Umbilical cord (tissue), 2 donors: ENCODE measurements around the gene WT1. TPM values are rescaled to one million over a fixed set of nuclear protein-coding genes. Genes with fewer than 3 reads are reported as not detected.
A peak's percentile ranks its signal among the peaks of the same experiment; 100 is the strongest.

ENCODE experiments used
- DNase-seq: peaks from one replicate; pipeline ENCODE4 v3.0.0-alpha.2; 2015; ENCODE audit warnings: low spot score
- total RNA-seq: library from RNA; depleted of rRNA; stranded (reverse); fragments of >200 nt; gene quantifications from one replicate; pipeline ENCODE4 v1.2.3, GENCODE V29; 2014; ENCODE audit warnings: low replicate concordance; ENCODE audit not compliant: insufficient read depth

Gene WT1
- total RNA-seq, 1 donor from 2014 or later: 0.48 TPM

DNA sequence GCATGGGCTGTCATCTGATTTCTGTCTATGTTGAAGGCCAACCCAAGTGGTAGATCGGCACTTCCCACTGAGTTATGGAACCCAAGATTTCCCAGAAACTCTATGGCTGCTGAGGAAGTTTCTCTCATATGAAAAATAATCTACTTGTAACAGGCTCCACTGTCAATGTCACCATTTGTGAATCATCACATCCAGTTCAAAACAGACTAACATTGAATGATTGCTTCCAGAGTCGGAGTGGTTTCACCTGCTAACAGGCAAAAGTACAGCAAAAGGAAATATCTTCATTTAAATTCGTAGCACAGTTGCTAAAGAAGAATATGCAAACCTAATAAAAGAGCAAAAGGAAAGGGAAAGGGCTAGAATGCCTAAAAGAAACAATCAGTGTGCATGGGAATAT lies 12.8 kb downstream of the WT1 start:
- DNase-seq: no peak

DNA sequence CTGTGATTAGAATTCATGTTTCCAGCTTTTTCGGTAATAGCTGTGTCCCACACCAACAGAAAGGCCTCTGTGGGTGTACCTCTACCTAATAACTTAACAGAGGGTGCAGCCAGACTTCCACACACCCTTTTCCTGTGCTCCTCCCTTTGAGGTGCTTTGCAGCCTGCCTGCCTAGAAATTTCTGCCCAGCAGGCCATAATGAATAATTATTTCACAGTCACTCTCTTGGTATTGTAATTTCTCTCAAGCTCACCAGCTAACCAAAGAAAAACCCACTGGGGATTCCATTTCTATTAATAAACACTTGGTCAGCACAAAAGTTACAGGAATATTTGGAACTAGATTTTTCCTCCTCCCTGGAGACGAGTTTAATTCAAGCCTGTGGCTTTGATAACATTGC lies 13.3 kb downstream of the WT1 start:
- DNase-seq: no peak

DNA sequence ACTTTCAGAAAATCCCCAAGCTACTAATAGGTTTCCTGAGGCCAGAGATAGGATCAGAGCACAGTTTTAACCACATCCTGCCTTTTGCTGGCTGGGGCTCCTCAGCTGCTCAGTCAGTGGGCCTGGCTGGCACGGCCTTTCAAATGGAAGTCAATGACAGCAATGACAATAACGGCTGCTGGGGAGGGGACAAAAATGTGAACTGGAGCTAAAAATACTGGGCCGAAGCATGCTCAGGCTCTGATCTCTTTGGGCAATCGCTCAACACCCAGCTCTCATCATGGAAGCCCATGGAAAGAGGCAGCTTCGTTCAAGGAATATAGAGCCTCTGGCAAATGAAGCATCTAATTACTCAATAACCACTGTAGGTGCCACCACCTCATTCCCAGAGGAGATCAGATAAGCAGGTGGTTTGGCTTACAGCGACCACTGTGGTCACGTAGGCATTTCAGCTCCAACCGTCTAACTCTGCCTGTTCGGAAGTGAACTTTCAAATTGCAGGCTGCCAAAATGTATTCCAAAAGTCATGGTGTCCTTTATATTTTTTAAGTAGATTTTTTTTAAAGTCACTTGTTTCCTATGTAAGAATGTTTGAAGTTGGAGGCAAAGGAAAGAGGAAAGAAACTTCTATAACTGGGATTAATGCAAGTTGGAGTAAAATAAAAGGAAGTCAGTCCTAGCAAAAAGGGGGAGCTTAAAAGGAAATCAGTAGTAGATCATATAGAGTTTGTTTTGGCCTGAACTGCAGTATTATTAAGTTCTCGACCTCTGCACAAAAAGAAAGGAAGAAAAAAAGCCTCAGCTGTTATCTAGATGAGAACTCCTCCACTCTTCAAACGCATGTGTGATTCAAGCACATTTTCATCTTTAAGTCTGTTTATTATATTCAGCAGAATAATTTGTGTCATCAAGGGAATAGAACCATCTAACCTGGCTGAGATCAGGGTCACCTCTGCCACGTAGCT lies 14.1 kb downstream of the WT1 start:
- no peak for DNase-seq

DNA sequence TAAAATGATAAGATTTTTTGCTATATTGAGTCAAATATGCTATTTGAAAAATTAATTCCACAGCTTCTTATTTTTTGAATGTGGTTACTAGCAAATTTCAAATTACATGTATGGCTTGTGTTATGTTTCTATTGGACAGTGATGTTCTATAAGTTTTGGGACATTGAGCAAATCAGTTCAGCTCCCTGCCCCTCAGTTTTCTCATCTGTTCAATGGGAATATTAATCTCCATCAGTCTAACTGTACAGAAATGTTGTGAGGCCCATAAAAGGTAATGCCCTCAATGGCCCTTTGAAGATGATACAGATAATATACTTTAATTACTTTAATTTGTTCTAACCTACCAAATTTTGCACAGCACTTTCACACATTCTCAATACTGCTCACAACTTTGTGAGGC lies 15.2 kb downstream of the WT1 start:
- no peak for DNase-seq

DNA sequence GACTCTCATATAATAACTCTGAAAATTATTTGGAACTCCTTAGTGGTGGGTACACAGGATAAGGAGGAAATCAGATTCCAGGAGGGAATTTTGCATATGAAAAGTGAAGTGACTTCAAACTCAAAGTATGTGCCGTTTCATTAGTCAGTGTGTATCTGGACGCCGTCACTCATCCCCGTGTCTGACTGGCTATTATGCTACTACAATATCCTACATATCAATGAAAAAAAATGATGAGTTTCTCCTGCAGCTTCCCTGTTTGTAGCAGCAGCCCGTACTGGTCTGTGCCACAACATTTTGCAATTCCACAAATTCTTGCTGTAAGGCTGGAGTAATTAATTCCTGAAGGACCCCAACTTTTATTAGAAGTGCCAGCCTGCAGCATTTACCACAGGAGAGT lies 16.5 kb downstream of the WT1 start:
- no peak for DNase-seq

DNA sequence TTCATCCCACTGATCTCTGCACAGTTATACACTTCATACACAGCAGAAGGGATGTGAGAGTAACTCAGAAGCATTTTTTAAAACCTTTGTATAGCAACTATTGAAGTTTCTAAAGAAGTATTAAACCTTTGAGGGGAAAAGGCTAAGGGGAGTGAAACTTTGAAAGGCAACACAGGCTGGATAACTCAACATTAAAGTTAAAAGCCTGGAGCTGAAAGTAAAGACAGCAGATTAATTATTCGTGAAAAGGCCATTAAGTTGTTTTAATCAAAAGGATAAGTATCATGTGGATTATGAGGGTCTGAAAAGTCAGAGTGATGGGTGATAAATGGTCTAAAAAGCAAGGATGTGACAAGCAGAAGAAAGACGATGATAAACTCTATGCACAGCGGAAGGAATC lies 17.5 kb downstream of the WT1 start:
- no peak for DNase-seq

DNA sequence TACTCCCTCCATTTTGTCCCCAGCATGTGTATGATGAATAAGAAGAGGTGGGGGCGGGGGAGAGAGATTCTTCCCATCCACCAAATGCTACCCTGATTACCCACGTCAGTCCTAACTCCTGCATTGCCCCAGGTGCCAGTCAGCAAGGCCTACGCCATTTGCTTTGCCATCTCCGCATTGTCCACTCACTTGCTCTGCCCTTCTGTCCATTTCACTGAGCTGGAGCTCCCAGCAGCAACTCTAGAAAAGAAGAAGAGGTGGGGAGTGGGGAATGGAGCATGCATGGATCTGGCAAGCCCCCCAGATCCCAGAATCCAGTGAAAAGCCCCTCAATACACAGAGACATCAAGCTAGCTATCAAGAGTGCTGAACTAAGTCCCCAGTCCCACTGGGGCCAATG lies 19.0 kb downstream of the WT1 start:
- DNase-seq: no peak

DNA sequence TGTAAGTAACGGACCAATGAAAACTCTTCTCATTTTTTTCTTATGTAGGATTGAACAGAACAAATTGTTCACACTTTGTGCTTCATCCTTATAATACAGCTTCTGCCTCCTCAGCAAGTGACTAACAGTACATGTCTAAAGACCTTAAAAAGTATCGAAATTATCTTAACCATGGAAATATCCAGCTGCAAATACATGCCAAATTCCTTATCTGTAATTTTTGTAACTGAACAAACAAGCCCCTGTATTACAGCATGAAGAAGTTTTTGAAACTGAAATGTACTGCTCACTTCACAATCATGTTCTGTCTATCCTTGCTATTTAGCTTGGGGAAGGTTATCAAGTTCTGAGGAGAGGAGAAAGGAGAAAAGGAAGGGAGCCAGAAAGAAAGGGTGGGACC lies 20.4 kb downstream of the WT1 start:
- DNase-seq: no peak

DNA sequence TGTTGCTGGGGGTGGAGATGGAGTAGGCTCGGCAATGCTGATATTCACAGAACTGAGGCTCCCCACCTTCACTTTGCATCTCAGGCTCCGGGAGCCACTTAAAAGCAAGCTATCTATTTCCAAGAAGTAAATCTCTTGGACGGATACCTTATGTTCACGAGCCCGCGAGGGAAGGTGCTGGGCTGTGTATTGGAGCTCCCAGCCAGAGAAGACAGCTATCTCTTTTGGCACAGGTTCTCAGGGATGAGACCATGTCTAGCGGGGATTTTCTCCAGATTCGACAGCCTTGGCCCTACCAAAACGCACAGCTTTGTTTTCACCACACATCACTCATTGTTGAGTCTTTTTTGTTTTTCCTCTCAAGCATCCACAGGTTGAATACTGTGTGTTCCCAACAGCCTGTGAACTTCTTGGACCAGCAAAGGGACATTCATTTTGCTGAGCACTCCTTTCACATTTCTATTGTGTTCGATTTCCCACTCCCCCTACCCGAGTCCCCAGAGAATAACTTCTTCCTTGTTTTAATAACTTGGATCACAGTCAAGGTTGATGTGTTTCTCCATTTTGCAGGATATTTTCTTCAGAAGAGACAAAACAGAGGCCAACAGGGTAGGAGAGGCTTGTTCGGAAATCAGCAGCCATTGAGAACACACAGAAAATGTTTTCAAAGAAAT lies 23.3 kb downstream of the WT1 start:
- no peak for DNase-seq

DNA sequence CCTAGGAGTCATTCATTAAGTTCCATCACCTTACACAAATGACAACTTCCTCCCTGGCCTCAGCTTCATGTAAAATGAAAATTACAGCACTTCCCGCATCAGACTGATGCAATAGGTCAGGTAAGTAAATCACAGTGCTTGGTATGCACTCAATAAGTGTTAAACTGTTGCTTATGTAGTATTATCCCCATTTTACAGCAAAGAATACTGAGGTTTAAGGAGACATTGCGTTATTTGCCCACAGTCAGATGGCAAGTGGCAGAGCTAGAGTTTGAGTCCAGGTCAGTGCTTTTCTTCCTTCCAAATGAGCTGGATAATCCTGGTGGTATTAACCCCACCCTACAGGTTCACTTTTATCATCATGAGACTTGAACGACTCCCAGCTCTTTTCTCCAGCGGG lies 29.7 kb downstream of the WT1 start:
- DNase-seq: no peak

DNA sequence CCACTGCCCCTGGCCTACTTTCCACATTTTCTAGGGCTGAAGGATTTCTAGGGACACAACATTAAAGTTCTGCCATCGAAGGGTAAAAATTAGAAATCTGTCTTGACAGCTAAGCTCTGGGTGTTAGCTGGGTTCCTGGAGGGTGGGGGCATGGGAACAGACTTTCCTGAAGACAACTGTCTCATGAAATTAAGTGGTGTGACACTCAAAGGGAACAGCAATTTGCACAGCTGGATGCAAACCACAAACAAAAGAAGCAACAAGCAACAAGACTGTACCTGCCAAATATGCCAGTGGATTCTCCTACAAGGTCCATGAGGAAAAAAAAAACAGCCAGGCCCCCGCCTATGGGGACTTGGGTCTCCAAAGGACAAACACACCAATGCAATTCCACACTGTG lies 32.5 kb downstream of the WT1 start:
- no peak for DNase-seq

DNA sequence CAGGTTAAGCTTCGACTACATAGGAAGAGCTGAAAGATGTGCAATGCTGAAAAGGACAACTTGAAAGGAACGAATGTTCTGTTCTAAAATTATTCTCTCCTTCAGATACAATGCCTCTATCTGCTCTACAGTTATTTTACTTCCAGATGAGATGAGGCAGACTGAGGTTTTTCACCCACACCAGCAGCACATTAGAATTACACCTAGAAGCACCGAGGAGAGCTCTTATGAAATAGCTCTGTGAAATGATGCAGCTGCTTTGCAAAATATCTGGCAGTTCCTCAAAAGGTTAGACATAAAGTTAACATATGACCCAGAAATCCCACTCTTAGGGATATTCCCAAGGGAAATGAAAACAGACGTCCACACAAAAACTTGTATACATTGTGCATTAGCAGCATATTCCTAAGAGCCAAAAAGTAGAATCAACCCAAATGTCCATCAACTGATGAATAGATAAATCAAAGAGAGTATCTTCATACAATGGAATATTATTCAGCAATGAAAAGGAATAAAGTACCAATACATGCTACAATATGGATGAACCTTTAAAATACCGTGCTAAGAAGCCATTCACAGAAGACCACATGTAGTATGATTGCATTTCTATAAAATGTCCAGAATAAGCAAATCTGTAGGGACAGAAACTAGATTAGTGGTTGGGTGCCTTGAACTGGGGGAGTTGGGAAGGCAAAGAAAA lies 34.5 kb downstream of the WT1 start:
- DNase-seq: no peak

DNA sequence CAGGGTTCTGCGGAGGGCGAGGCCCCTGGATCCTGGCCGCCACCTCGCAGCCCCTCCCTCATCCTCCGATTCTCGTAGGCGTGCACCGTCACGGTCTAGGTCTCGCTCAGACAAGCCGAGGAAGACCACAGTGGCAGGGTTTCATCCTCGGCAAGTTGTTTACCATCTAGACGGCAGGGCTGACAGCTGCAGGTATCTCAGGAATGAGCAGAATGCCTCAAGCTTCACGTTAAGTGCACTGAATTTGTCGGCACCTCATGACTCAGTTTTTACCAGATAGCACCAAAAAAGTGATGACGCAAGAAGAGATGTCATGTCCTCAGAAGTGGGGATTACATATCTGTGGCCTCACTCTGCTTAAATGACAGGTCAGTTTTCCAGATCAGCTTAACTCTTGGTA lies 35.1 kb downstream of the WT1 start:
- peak; percentile 68 for DNase-seq

DNA sequence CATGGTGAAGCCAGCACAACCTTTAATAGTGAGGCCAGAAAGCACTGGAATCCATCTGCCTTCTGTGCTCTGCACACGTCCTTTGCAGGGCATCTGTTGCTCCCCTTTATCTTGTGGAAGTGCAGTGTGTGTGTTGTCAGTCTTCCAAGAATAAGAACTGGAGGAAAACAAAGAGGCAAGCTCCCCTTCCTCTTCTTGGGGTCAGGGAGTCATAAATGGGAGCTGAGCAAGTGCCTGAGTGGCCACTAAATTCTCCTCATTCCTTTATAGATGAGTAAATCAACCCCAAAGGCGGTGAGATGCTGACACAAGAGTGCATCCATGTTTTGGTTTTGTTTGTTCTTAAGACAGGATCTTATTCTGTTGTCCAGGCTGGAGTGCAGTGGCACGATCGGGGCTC lies 38.3 kb downstream of the WT1 start:
- DNase-seq: no peak

DNA sequence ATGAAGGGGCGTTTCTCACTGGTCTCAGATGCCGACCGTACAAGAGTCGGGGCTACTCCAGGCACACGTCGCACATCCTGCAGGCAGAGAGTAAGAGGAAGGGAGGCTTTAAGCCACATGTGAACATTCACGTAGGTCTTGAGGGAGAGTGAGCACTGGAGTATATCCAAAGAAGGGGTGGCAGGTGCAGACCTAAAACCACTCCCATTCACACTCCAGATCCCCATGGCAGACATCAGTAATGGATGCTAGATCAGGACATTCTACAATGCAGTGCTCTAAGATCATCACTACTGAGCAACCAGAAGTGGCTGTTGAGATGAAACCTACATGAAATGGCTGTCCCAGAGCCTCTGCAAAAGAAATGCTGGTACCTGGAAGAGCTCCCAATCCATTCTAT lies 39.0 kb downstream of the WT1 start:
- DNase-seq: no peak

DNA sequence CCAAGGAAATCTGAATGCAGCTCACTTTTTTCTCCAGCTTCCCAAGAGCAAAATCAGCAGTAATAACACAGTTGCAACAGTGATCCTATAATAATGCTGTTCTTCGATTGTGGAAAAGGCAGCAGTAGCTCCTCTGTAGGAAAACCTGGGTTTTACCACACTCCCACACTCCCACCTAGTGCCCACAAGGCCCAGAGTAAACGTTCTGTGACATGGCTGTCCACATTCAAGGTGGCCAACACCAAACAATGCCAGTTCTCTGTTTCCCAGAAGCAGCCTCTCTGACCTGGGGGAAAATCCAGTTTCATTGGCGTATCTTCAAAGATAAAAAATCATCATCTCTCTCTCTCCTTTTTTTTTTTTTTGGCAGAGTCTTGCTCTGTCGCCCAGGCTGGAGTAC lies 40.2 kb downstream of the WT1 start:
- DNase-seq: no peak

DNA sequence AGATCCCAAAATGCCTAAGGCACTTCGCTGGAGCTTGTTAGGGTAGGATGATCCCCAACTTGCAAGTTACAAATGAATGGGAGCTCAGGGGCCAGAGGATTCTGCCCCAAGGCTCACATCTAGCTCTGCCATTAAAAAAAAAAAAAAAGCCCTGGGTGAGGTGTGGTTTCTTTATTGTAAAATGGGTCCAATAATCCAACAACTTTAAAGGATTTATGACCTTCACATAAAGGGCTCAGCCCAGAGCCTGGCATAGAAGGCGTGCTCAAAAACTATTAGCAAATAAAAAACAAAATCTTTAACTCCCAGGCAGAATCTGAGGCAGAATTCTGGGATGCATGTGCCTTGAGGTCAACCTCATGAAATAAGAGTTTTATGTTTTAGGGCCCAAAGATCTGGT lies 42.5 kb downstream of the WT1 start:
- DNase-seq: no peak

DNA sequence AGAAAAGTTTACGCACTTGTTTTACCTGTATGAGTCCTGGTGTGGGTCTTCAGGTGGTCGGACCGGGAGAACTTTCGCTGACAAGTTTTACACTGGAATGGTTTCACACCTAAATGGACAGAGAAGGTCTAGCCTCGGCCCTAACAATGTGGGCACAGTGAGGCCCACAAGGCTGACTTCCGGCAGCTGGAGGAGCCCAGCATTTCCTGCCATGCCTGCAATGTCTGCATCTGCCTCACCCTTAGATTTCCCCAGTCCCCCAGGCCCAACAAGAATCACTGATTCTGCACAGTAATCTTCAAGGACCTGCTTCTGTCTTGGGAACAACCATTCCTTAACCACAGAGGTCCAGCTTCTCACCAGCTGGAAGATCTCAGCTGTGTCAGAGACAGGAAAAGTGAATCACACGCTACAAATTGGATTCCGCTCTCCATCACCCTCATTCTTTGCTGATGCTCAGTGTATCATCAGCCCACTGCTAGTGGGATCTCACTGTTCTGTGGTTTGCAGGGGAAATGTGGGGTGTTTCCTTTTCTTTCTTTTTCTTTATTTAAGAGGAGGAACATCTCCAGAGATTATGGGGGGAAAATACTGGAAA lies 43.3 kb downstream of the WT1 start:
- DNase-seq: peak; percentile 48

DNA sequence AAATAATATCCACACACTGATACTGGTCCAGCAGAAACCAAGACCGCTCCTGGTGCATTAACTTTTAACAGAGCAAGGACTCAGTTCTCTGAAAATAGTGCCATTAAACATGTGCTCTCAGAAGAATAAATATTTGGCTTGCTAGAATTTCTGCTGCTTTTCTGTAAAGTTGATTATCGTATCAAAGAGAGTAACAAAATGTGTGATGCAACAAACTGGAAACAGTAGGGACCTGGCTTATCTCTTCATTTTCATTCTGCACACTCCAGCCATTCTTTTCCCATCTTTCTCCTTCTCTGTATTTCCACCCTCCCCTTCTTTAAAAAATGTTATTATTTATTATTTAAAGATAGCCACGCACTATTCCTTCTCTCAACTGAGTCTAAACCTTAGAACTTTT lies 43.9 kb downstream of the WT1 start:
- DNase-seq: no peak

DNA sequence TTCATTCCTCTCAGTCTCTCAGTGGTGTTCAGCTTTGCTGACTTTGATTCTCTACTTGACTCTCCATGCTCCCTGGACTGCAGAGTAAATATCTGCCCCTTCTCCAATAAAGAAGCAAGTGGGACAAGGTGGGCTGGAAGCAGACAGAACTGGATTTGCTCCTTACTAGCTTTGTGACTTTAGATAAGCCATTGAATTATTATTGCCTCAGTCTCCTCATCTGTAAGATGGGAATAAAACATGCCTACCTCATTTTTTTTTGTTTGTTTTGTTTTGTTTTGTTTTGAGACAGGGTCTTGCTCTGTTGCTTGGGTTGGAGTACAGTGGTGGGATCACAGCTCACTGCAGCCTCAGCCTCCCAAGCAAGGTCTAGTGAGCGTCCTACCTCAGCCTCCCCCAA lies 44.6 kb downstream of the WT1 start:
- DNase-seq: no peak

DNA sequence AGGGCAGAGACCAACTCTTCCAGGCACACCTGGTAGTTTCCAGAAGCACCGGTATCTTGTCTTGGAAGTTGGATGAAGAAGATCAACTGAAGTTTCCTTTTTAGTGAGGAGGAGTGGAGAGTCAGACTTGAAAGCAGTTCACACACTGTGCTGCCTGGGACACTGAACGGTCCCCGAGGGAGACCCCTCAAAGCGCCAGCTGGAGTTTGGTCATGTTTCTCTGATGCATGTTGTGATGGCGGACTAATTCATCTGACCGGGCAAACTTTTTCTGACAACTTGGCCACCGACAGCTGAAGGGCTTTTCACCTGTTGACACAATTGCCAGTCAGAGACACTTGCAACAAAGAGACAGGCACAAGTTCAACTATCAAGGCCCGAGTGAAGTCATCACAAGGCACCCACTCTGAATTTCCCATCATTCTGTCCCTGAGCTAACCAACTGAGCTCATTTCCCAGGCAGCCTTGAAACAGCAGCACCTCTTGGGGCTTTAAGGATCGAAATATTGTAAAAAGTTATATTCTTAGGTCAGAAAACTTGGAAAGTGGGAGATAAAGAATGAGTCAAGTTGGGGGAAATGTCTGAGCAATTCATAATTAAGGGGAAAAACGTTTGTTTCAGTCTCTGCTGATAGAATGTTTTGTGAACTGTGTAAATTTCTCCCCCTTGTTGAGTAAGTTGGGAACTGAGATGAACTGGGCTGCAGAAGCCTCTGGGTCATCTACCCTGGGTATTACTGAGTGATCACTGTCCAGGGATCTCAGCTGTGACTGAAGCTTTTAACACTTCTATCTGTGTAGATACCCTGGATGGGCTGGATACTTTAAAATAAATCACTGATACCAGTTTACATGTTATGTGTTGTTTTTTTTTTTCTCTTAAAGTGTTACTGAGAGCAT lies 46.2 kb downstream of the WT1 start:
- no peak for DNase-seq
